ENCODE results near the gene ASB2. TPM values are rescaled to one million over a fixed set of nuclear protein-coding genes. Genes with fewer than 3 reads are reported as not detected.

The ASB2 gene
- polyA plus RNA-seq, 1 of the 3 experiments (the other 2 are of a cell fraction): 0.15 TPM

- CTCF ChIA-PET: interaction anchor here (1.3 to 22.1 kb wide), 5 partner anchors 16 to 261 kb away, joined by 3 to 349 read pairs (median 5); no protein-coding TSS in a partner anchor
- POLR2A ChIA-PET: no interaction called here
- Histone ChIP-seq H3K4me1 (ENCODE audit: control insufficient read depth in 1 of 2, insufficient read depth in 2 of 2, low read depth in 1 of 2, low read length in 1 of 2) (peaks cover 0 to 4% of the 10 kb centered on the region in 2 experiments; a peak in 1 of 4 replicates), H2AFZ (ENCODE audit: low read depth) (no peak overlapping the region), H3K9me2 (no peaks in the 10 kb centered on the region), H3K36me3 (replicated peaks in 1 of 2; ENCODE audit: control insufficient read depth in 1 of 2, insufficient read depth in 2 of 2, low read length in 1 of 2) (no peaks in the 10 kb centered on the region), H4K20me1 (ENCODE audit: insufficient read depth) (no peaks in the 10 kb centered on the region), H3K27me3 (ENCODE audit: insufficient read depth) (no peaks in the 10 kb centered on the region), H3K4me3 (ENCODE audit: low read depth in 2 of 2, low read length in 1 of 2) (no peak overlapping the region), H3K4me2 (no peak overlapping the region), H3F3A (replicated peaks; ENCODE audit: insufficient read depth) (no peaks in the 10 kb centered on the region), H3K9ac (no peak overlapping the region), H3K9me3 (no peaks in the 10 kb centered on the region), H3K27ac (ENCODE audit: low read depth in 2 of 2, low read length in 1 of 2) (no peak overlapping the region), H3K79me2 (ENCODE audit: insufficient read depth) (no peaks in the 10 kb centered on the region)
- TF ChIP-seq YY1 (IDR thresholded peaks at IDR 0.05; ENCODE audit: low read depth): no peak
- TF ChIP-seq NRF1 (IDR thresholded peaks at IDR 0.05; ENCODE audit: low read depth, low read length): no peak
- no peak for TF ChIP-seq EP300 (IDR thresholded peaks at IDR 0.05; ENCODE audit: borderline replicate concordance in 1 of 2, low read depth in 1 of 2, low read length in 1 of 2)
- DNase-seq: no peak
- 15% methylated on average over 5 of the region's 5 CpGs for WGBS (ENCODE audit: low lambda C conversion rate)
Measured at GRCh38 chr14:93909429-93910128, 66.8 kb downstream of the ASB2 start.

GRCh38 chr14:93906341-93907329 lies 69.7 kb downstream of the ASB2 start:
- Histone ChIP-seq H2AFZ (ENCODE audit: low read depth) (no peak overlapping the region), H3K36me3 (replicated peaks in 1 of 2; ENCODE audit: control insufficient read depth in 1 of 2, insufficient read depth in 2 of 2, low read length in 1 of 2) (no peaks in the 10 kb centered on the region), H3K79me2 (ENCODE audit: insufficient read depth) (no peaks in the 10 kb centered on the region), H3K4me3 (ENCODE audit: low read depth in 2 of 2, low read length in 1 of 2) (no peak overlapping the region), H3K27ac (ENCODE audit: low read depth in 2 of 2, low read length in 1 of 2) (no peak overlapping the region), H3K4me1 (ENCODE audit: control insufficient read depth in 1 of 2, insufficient read depth in 2 of 2, low read depth in 1 of 2, low read length in 1 of 2) (peaks cover 0 to 7% of the 10 kb centered on the region in 2 experiments; a peak in 1 of 4 replicates), H3K9me3 (no peaks in the 10 kb centered on the region), H3K27me3 (ENCODE audit: insufficient read depth) (no peaks in the 10 kb centered on the region), H3F3A (replicated peaks; ENCODE audit: insufficient read depth) (no peaks in the 10 kb centered on the region), H3K9ac (no peak overlapping the region), H3K9me2 (no peaks in the 10 kb centered on the region), H3K4me2 (no peak overlapping the region), H4K20me1 (ENCODE audit: insufficient read depth) (no peaks in the 10 kb centered on the region)
- CTCF ChIA-PET: interaction anchor here (0.6 to 22.1 kb wide), 23 partner anchors 8 to 269 kb away, joined by 3 to 349 read pairs (median 4); partner anchors contain the start of genes FAM181A and PRIMA1
- DNase-seq: peak; percentile 77
- 41% methylated on average over 15 of the region's 15 CpGs for WGBS (ENCODE audit: low lambda C conversion rate)
- POLR2A ChIA-PET: no interaction called here
- no peak for TF ChIP-seq POLR2AphosphoS5 (IDR thresholded peaks at IDR 0.05; ENCODE audit: low read depth, low read length)
- no peak for TF ChIP-seq TEAD4 (IDR thresholded peaks at IDR 0.05; ENCODE audit: borderline replicate concordance, insufficient read depth)
- TF ChIP-seq SMC3 (IDR thresholded peaks at IDR 0.05; ENCODE audit: low read depth, low read length): peak; percentile 65
- no peak for TF ChIP-seq NRF1 (IDR thresholded peaks at IDR 0.05; ENCODE audit: low read depth, low read length)
- no peak for TF ChIP-seq REST (IDR thresholded peaks at IDR 0.05; ENCODE audit: low read depth, low read length)
- TF ChIP-seq RXRA (IDR thresholded peaks at IDR 0.05; ENCODE audit: borderline replicate concordance, low read depth): no peak
- TF ChIP-seq ELF1 (IDR thresholded peaks at IDR 0.05): no peak
- no peak for TF ChIP-seq NFIC (IDR thresholded peaks at IDR 0.05; ENCODE audit: borderline replicate concordance)
- no peak for TF ChIP-seq GATA2 (CRISPR knock-in tag; IDR thresholded peaks at IDR 0.05)
- TF ChIP-seq SIN3A (IDR thresholded peaks at IDR 0.05; ENCODE audit: borderline replicate concordance, low read depth, low read length): no peak
- TF ChIP-seq MEF2A (IDR thresholded peaks at IDR 0.05; ENCODE audit: borderline replicate concordance, low read depth): no peak
- peak; percentile 84 for TF ChIP-seq RAD21 (IDR thresholded peaks at IDR 0.05; ENCODE audit: low read length)
- no peak for TF ChIP-seq USF1 (IDR thresholded peaks at IDR 0.05; ENCODE audit: borderline replicate concordance, low read depth)
- TF ChIP-seq GABPA (IDR thresholded peaks at IDR 0.05; ENCODE audit: low read depth): peak; percentile 45
- peak; percentile 59 for TF ChIP-seq CTCF (IDR thresholded peaks at IDR 0.05)
- TF ChIP-seq JUND (IDR thresholded peaks at IDR 0.05): no peak
- TF ChIP-seq EZH2phosphoT487 (IDR thresholded peaks at IDR 0.05; ENCODE audit: borderline replicate concordance, low read depth): no peak

Data from SK-N-SH (cell line).